Sigmoid colon (tissue), 7 donors: ENCODE data around the gene IQCK. TPM values are rescaled to one million over a fixed set of nuclear protein-coding genes. Genes with fewer than 3 reads are reported as not detected.

Experiments used
- polyA plus RNA-seq, 3 donors: library from polyadenylated mRNA; stranded (reverse); fragments of 200-250 nt; gene quantifications; one replicate each; pipeline ENCODE4 v1.2.3, GENCODE V29; 2013
- small RNA-seq, 3 donors: library from RNA; depleted of rRNA; stranded (forward); fragments of <200 nt; gene quantifications; one replicate each; pipeline ENCODE3, GENCODE V24; 2016
- total RNA-seq, 4 donors: library from RNA; depleted of rRNA; stranded (reverse); fragments of >200 nt; gene quantifications; one replicate each; pipeline ENCODE4 v1.1.0, GENCODE V29; 2016
- donor health status: healthy with polysubstance abuse.
- donor health status: Bipolar disorder and iron deficiency.
- donor health status: healthy.

IQCK gene
- total and polyA plus RNA-seq, 7 donors: 5.1 to 16.6 (median 10.3) TPM

Small RNAs within 50 kb of the gene (small RNA-seq; reads per million reads assigned to genes)
- 0 reads per million in 3 donors for gene LARP7P2

Other genes with a start within 250 kb of the IQCK start
- gene GDE1, start 196.2 kb upstream of the IQCK start, total RNA-seq: 100 to 1,000 TPM in 2 of 4 donors, 10 to 100 TPM in 2; 78.5 to 107 (median 103) TPM
- 10 to 100 TPM; 56.6 to 86.5 (median 78.1) TPM for gene GDE1, start 196.2 kb upstream of the IQCK start, polyA plus RNA-seq
- 10 to 100 TPM; 13.3 to 20.7 (median 19.4) TPM for gene CCP110, start 194.3 kb upstream of the IQCK start, total RNA-seq
- 1 to 10 TPM; 2.4 to 6.9 (median 3.5) TPM for gene CCP110, start 194.3 kb upstream of the IQCK start, polyA plus RNA-seq
- 10 to 100 TPM; 34.6 to 53.7 (median 47.8) TPM for gene VPS35L, start 162.6 kb upstream of the IQCK start, total RNA-seq
- gene VPS35L, start 162.6 kb upstream of the IQCK start, polyA plus RNA-seq: 10 to 100 TPM; 21.6 to 41.8 (median 29.6) TPM
- gene KNOP1, start within 50 bp of the IQCK start, total RNA-seq: 10 to 100 TPM in 1 of 4 donors, 1 to 10 TPM in 3; 5.0 to 11.1 (median 7.6) TPM
- gene KNOP1, start within 50 bp of the IQCK start, polyA plus RNA-seq: 10 to 100 TPM; 10.4 to 16.4 (median 16.2) TPM
- 10 to 100 TPM in 3 of 4 donors, 1 to 10 TPM in 1; 6.7 to 20.6 (median 13.6) TPM for gene GPRC5B, start 166.6 kb downstream of the IQCK start, total RNA-seq
- gene GPRC5B, start 166.6 kb downstream of the IQCK start, polyA plus RNA-seq: 1 to 10 TPM; 1.6 to 8.4 (median 8.1) TPM